NT2/D1 (cell line): Measurements from ENCODE around the gene PATE1.

Experiments
- SUZ12 ChIP-seq: IDR thresholded peaks from 2 replicates; pipeline ENCODE4 v1.6.1; 2011; ENCODE audit not compliant: insufficient read length, insufficient read depth; ENCODE audit errors: extremely low read depth
- YY1 ChIP-seq: IDR thresholded peaks from 2 replicates; pipeline ENCODE4 v1.6.1; 2011; ENCODE audit not compliant: insufficient read length, insufficient read depth

DNA sequence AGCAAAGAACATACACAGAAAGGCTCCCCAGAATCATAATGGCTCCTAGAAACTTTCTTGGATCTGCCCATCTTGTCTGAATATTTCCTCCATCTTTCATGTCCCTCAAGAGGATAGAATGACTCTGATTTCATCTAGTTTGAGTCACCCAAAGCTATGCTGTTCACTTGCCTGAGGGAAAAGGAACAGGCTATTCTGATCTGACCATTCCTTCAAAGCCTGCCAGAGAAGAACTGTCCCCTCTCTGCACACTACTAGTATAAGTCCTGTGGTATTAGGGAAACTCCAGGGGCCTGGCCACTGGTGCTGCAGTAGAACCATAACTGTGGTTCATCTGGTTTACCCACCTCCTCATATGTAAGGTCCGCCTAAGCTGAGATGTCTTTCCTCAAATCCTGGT, 2.4 kb upstream of the PATE1 start:
- TF ChIP-seq SUZ12: no peak
- no peak for TF ChIP-seq YY1
